HG03060 (cell line): Measurements from ENCODE around the gene CELSR1.
"Not testable (repeated sequence)": the region's sequence is repeated elsewhere in the genome, so short reads cannot be mapped to it uniquely, and the experiment has no call there.

Experiments
- ATAC-seq: cut with Tn5 transposase; IDR thresholded peaks from one replicate; pipeline ENCODE4 v1.9.1; 2021; ENCODE audit warnings: low read depth, moderate number of reproducible peaks; ENCODE audit not compliant: unreplicated experiment

The CELSR1 gene

GRCh38 chr22:46484861-46485595 lies 52.4 kb downstream of the CELSR1 start:
- ATAC-seq = no peak

- ATAC-seq = no peak
These were observed 53.1 kb downstream of the CELSR1 start for GRCh38 chr22:46484156-46484860.

GRCh38 chr22:46483353-46483752 lies 54.1 kb downstream of the CELSR1 start:
- ATAC-seq = no peak

DNA sequence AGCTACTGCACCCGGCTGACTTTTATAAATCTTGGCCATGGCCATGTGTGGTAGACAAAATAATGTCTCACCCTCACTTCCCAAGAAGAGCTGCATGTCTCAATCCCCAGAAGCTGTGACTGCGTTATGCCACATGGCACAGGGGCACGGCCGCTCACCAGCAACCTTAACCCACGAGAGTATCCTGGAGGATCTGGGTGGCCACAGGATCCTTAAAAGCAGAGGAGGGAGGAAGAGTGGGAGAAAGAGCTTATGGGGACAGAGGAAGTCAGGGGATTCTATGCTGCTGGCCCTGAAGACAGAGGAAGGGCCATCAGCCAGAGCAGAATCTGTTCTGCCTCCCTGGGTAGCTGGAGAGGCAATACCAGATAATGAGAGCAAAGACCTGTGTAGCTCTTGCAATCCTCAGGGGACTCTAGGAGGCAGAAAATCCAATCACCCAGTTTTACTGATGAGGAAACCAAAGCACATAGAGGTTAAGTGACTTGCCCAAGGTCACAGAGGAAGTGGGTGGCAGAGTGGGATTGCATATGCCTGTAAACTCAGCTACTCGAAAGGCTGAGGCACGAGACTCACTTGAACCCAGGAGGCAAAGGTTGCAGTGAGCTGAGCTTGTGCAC lies 55.3 kb downstream of the CELSR1 start:
- no peak for ATAC-seq

- no peak for ATAC-seq
These were observed 56.0 kb downstream of the CELSR1 start for GRCh38 chr22:46481386-46481785.

DNA sequence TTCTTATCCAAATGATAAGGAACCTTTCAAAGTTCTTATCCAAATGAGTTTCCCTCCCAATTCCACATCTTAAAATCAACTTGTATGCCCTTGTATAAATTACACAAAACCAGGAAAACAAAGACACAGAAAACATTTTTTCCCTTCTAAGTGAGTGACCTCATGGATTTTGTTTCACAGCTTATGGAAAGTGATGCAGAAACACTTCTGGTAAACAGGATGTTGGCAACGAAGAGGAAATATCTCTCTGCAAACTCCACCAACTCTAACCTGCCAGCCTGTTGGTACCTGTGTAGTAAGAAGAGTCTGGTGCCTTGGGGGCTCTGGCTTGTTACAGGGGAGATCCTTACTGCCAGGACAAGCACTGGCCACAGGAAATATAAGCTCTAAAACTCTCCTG lies 57.0 kb downstream of the CELSR1 start:
- no peak for ATAC-seq

DNA sequence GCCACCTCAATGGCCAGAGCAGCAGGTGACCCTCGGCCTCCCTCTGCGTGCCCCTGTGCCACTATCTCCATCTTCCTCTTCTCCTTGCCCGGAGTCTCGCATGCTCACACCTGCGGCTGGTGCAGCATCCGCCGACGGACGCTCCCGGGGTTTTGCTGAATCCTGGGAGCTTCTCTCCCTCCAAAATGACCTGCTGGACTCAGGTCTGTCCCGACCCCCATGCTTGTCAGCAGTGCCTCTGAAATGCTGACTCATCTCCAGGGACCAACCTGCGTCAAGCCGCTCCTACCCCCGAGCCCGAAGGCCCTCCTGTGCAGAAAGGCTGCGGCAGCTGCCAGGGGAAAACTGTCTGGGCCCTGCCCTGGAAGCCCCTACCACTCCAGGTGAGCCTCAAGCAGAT lies 58.4 kb downstream of the CELSR1 start:
- ATAC-seq = no peak

- ATAC-seq = no peak
These were observed 59.3 kb downstream of the CELSR1 start for GRCh38 chr22:46478083-46478551.

DNA sequence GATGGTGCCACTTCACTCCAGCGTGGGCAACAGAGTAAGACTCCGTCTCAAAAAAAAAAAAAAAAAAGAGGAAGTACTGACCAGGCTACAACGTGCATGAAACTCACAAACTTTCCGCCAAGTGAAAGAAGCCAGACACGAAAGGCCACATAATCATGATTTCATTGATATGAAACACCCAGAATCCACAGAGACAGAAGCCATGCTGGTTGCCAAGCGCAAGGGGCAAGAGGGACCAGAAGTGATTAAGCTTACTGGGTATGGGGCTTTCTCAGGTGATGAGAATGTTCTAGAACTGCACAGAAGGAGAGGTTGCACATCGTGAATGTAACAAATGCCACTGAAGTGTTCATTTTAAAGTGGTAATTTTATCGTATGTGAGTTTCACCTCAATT lies 60.9 kb downstream of the CELSR1 start:
- peak; percentile 47 for ATAC-seq

GRCh38 chr22:46473896-46474557 lies 63.4 kb downstream of the CELSR1 start:
- ATAC-seq = no peak

GRCh38 chr22:46473021-46473779 lies 64.2 kb downstream of the CELSR1 start:
- ATAC-seq = no peak

- no peak for ATAC-seq
These were observed 64.8 kb downstream of the CELSR1 start for GRCh38 chr22:46472722-46473016.

DNA sequence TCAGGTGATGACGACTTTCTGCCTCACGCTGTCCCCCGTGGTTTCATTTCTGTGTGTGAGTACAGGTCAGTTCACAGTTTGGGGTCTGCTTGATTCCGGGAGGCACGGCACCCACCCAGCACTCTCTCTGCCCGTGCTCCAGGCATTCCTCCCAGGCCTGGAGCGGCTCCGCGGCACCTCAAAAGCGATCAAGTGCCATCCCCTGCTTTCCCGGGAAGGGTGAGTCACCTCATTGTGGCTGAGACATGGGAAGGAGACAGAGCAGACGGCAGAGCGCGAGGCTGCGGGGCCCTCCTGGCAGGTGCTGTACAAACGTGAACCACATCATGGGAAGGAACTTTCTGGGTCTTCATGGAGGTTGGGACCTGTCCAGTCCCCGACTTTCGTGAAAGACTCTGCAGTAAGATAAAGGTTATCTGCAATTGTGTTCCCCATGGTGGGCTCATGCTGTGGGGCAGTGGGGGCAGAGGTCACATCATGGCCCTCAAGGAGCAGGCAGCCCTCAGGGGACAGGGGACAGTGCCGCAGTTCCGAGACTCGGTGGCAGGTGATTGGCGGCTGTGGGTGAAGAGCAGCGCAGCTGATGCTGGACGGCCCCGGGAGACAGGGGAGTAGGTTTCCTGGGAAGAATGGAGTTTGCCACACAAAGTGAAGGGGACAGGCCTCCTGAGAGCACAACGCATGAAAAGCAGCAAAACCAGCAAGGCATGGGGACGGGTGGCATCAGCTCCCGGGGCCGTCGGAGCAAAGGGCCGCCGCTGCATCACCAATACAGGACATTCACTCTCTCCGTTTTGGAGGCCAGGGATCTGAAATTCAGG lies 65.3 kb downstream of the CELSR1 start:
- no peak for ATAC-seq

DNA sequence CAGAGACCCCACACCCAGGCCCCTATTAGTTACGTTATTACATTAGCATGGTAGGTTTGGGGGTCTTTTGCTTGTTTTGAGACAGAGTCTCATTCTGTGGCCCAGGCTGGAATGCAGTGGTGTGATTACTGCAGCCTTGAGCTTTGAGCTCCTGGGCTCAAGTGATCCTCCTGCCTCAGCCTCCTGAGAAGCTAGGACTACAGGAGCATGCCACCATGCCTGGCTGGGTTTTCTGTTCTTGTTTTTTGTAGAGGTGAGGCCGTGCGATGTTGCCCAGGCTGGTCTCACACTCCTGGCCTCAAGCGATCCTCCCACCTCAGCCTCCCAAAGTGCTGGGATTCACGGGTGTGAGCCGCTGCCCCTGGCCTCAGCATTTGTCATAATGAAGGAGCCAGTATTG lies 66.1 kb downstream of the CELSR1 start:
- ATAC-seq = not testable (repeated sequence)

GRCh38 chr22:46469711-46470110 lies 67.7 kb downstream of the CELSR1 start:
- no peak for ATAC-seq

DNA sequence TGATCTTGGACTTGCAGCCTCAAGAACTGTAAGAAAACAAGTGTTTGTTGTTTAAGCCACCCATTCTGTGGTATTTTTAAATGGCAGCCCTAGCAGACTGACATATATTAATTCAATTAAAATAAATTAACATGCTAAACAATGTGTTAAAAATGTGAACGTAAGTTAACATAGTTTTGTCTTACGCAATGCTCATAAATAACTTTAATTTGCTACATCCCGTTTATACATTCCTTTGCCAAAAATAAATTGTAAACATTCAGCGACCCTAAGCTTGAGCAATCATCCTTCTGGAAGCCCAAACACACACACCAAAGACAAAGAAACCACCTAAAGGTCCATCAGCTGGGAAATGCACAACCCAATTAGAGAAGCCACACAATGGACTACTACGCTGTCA lies 70.4 kb downstream of the CELSR1 start:
- ATAC-seq = no peak

- ATAC-seq = no peak
These were observed 71.2 kb downstream of the CELSR1 start for GRCh38 chr22:46466255-46466676.

- ATAC-seq = no peak
These were observed 71.6 kb downstream of the CELSR1 start for GRCh38 chr22:46465793-46466192.

DNA sequence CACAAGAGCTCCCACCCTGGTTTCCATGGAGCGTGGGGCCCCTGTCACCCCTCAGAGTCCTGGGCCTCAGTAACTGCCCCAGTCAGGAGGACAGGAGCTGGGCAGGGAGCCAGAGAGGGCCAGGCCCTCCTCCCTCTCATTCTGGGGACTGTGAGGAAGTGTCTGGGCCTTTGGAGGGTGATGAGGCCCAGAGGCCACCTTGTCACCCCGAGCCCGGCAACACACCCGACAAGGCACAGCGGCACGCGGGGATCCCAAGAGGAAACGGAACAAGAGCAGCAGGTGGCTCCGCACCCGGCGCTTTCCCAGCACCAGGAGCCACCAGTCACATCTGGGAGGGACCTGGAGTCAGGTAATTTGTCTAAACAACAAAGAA lies 72.1 kb downstream of the CELSR1 start:
- ATAC-seq = no peak
